Measurements from ENCODE around the gene KRT40.

The KRT40 gene

GRCh38 chr17:40984226-40984625 lies at the start of gene KRT40:
TSS of gene KRT40 (minus strand) at chr17:40984326. CDS start at chr17:40984273, 53 bp downstream.
- TF ChIP-seq GATA3 (IDR thresholded peaks at IDR 0.05; ENCODE audit: low read depth, low read length) (no peak), GATA2 (IDR thresholded peaks at IDR 0.05; ENCODE audit: low read depth, low read length) (no peak)

GRCh38 chr17:41029633-41030245 lies 45.6 kb upstream of the KRT40 start, which contains the start of gene KRTAP1-4:
TSS of gene KRTAP1-4 (minus strand) at chr17:41030195. CDS start at chr17:41030078, 117 bp downstream.
- no peak for TF ChIP-seq GATA3 (IDR thresholded peaks at IDR 0.05; ENCODE audit: low read depth, low read length)
- TF ChIP-seq GATA2 (IDR thresholded peaks at IDR 0.05; ENCODE audit: low read depth, low read length), result no peak

DNA sequence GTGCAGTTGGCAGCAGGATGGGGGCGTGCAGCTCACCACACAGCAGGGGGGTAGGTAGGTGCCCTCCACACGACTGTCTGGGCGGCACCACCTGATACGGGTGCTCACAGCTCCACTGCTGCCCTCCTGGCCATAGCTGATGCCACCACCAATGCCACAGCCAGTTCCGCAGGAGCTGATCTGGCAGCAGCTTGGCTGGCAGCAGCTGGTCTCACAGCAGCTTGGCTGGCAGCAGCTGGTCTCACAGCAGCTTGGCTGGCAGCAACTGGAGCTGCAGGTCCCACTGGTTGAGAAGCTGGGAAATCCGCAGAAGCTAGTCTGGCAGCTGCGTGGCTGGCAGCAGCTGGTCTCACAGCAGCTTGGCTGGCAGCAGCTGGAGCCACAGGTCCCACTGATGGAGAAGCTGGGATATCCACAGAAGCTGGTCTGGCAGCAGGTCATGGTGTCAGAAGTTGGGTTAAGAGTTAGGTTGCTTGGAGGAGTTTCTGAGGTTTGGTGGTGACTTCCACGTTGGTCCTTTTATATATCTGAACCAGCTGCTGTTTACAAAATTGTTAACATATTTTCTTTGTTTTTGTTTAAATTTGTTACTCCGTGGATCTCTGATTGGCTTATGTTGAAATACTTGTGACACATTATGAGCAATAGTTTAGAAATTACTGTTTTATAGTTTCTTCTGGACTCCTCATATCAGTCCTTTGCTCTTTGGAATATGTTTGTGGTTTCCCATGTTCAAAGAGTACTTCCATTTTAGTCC lies 42.8 kb upstream of the KRT40 start, which contains the start of gene KRTAP1-5:
KRTAP1-5 (minus strand) TSS at position 494 of the 757 bp plus-strand sequence; CDS start at position 441, 53 bp downstream.
- TF ChIP-seq GATA2 (IDR thresholded peaks at IDR 0.05; ENCODE audit: low read depth, low read length) (no peak), GATA3 (IDR thresholded peaks at IDR 0.05; ENCODE audit: low read depth, low read length) (no peak)

- TF ChIP-seq GATA3 (IDR thresholded peaks at IDR 0.05; ENCODE audit: low read depth, low read length), result no peak
- TF ChIP-seq GATA2 (IDR thresholded peaks at IDR 0.05; ENCODE audit: low read depth, low read length), result no peak
These were observed 40.6 kb upstream of the KRT40 start for GRCh38 chr17:41024697-41025096.

DNA sequence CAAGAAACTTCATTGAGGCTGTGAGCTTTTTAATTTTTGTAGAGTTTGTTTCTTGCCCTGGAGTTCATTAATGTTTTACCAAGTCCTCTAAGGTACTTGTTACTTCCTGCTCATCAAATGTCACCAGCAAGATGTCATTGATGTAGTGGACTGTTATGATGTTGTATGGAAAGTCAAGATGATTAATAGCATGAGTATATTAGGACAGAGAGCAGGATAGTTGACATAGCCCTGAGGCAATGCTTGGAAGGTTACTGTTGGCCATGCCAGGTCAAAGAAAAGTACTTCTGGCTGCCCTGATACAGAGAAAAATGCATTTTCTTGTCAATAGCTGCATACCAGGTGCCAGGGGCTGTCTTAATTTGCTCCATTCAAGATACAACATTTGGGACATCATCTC lies 36.2 kb upstream of the KRT40 start:
- no peak for TF ChIP-seq GATA2 (IDR thresholded peaks at IDR 0.05; ENCODE audit: low read depth, low read length)
- TF ChIP-seq GATA3 (IDR thresholded peaks at IDR 0.05; ENCODE audit: low read depth, low read length), result no peak

DNA sequence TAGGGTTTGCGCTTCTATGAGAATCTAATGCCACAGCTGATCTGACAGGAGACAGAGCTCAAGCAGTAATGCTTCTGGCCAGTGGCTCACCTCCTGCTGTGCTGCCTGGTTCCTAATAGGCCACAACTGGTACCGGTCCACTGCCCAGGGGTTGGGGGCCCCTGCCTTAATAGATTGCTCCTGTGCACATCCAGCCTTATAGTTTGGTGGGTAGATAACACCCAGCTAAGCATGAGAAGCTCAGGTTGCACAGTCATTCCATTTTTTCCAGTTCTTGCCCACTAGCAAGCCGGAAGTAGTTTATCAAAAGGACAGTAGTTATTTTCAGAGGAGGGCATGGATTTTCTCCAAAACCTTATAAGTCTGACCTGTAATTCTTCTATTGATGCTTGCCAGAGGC lies 35.3 kb upstream of the KRT40 start:
- TF ChIP-seq GATA3 (IDR thresholded peaks at IDR 0.05; ENCODE audit: low read depth, low read length), result no peak
- TF ChIP-seq GATA2 (IDR thresholded peaks at IDR 0.05; ENCODE audit: low read depth, low read length), result no peak

GRCh38 chr17:41018541-41018940 lies 34.4 kb upstream of the KRT40 start:
- no peak for TF ChIP-seq GATA3 (IDR thresholded peaks at IDR 0.05; ENCODE audit: low read depth, low read length)
- TF ChIP-seq GATA2 (IDR thresholded peaks at IDR 0.05; ENCODE audit: low read depth, low read length), result no peak

- no peak for TF ChIP-seq GATA2 (IDR thresholded peaks at IDR 0.05; ENCODE audit: low read depth, low read length)
- TF ChIP-seq GATA3 (IDR thresholded peaks at IDR 0.05; ENCODE audit: low read depth, low read length), result no peak
These were observed 32.6 kb upstream of the KRT40 start for GRCh38 chr17:41016578-41017215.

- no peak for TF ChIP-seq GATA3 (IDR thresholded peaks at IDR 0.05; ENCODE audit: low read depth, low read length)
- no peak for TF ChIP-seq GATA2 (IDR thresholded peaks at IDR 0.05; ENCODE audit: low read depth, low read length)
These were observed 31.3 kb upstream of the KRT40 start for GRCh38 chr17:41015454-41015853.

GRCh38 chr17:41013606-41014005 lies 29.5 kb upstream of the KRT40 start:
- TF ChIP-seq GATA2 (IDR thresholded peaks at IDR 0.05; ENCODE audit: low read depth, low read length) (no peak), GATA3 (IDR thresholded peaks at IDR 0.05; ENCODE audit: low read depth, low read length) (no peak)

- no peak for TF ChIP-seq GATA2 (IDR thresholded peaks at IDR 0.05; ENCODE audit: low read depth, low read length)
- TF ChIP-seq GATA3 (IDR thresholded peaks at IDR 0.05; ENCODE audit: low read depth, low read length), result no peak
These were observed 29.1 kb upstream of the KRT40 start for GRCh38 chr17:41013181-41013580.

- no peak for TF ChIP-seq GATA3 (IDR thresholded peaks at IDR 0.05; ENCODE audit: low read depth, low read length)
- no peak for TF ChIP-seq GATA2 (IDR thresholded peaks at IDR 0.05; ENCODE audit: low read depth, low read length)
These were observed 28.4 kb upstream of the KRT40 start for GRCh38 chr17:41012326-41013120.

DNA sequence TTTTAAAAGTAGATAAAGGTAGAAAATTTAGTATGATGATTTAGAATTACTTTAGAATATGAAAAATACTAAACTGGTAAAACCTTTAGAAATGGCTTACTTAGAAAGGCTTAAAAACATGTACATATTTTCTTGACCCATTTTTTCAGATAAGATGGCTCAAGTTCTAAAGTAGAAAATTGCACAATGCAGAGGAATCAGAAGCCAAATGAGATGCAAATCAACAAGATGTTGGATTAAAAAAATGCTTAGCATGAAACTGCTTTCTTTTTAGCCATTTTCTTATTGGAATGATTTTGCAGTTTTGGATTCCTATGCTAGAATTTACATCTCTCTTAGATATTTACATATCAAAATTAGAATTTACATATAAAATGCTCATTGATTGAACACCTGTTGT lies 26.3 kb upstream of the KRT40 start:
- TF ChIP-seq GATA2 (IDR thresholded peaks at IDR 0.05; ENCODE audit: low read depth, low read length) (no peak), GATA3 (IDR thresholded peaks at IDR 0.05; ENCODE audit: low read depth, low read length) (no peak)

DNA sequence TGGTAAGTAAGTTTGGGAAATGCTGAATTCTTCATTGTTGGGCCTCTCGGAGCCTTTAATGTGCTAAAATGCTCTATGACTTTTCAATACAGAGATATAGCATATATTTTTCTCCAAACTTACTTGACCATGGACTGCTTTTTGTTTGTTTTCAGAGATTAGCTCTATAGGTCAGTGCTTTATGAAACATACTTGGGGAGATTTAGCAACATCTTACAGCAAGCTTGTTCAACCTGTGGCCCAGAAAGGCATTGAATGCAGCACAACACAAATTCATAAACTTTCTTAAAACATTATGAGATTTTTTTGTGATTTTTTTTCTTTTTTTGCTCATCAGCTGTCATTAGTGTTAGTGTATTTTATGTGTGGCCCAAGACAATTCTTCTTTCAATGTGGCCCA lies 25.8 kb upstream of the KRT40 start:
- TF ChIP-seq GATA2 (IDR thresholded peaks at IDR 0.05; ENCODE audit: low read depth, low read length) (no peak), GATA3 (IDR thresholded peaks at IDR 0.05; ENCODE audit: low read depth, low read length) (no peak)
